NCI-H748 (cell line): Measurements from ENCODE around the gene ANKRD13B.
A peak's percentile ranks its signal among the peaks of the same experiment; 100 is the strongest.
"Not testable (repeated sequence)": the region's sequence is repeated elsewhere in the genome, so short reads cannot be mapped to it uniquely, and the experiment has no call there.

Experiments
- DNase-seq: peaks from one replicate; lab custom pipeline; 2025; ENCODE audit not compliant: unreplicated experiment; lab: John Stamatoyannopoulos, UW

The ANKRD13B gene

GRCh38 chr17:29592850-29593551 lies at the start of gene ANKRD13B:
Gene ANKRD13B, plus strand, starts transcription at chr17:29593132. Its CDS starts 490 bp downstream, at chr17:29593622.
- peak; percentile 85 for DNase-seq

GRCh38 chr17:29544066-29544465 lies 48.9 kb upstream of the ANKRD13B start:
- DNase-seq: no peak

GRCh38 chr17:29546085-29546484 lies 46.8 kb upstream of the ANKRD13B start:
- DNase-seq: no peak

GRCh38 chr17:29546830-29547229 lies 46.1 kb upstream of the ANKRD13B start:
- no peak for DNase-seq

- DNase-seq: no peak
Observed at GRCh38 chr17:29549177-29549923, 43.6 kb upstream of the ANKRD13B start.

- no peak for DNase-seq
Observed at GRCh38 chr17:29555840-29556239, 37.1 kb upstream of the ANKRD13B start.

GRCh38 chr17:29557085-29557738 lies 35.7 kb upstream of the ANKRD13B start:
- DNase-seq: no peak

- DNase-seq: no peak
Observed at GRCh38 chr17:29557739-29558116, 35.2 kb upstream of the ANKRD13B start.

- not testable (repeated sequence) for DNase-seq
Observed at GRCh38 chr17:29558139-29558538, 34.8 kb upstream of the ANKRD13B start.

- no peak for DNase-seq
Observed at GRCh38 chr17:29559640-29560039, 33.3 kb upstream of the ANKRD13B start.

GRCh38 chr17:29560316-29560715 lies 32.6 kb upstream of the ANKRD13B start:
- no peak for DNase-seq

GRCh38 chr17:29561554-29562517 lies 31.1 kb upstream of the ANKRD13B start:
- DNase-seq: no peak

- DNase-seq: no peak
Observed at GRCh38 chr17:29562615-29563014, 30.3 kb upstream of the ANKRD13B start.

GRCh38 chr17:29563816-29564215 lies 29.1 kb upstream of the ANKRD13B start:
- no peak for DNase-seq

- DNase-seq: peak; percentile 95
Observed at GRCh38 chr17:29565643-29566472, 27.1 kb upstream of the ANKRD13B start.

GRCh38 chr17:29566473-29567303 lies 26.2 kb upstream of the ANKRD13B start, which contains the start of gene ABHD15:
Gene ABHD15, minus strand, starts transcription at chr17:29567037. Its CDS starts 71 bp downstream, at chr17:29566966.
- peak; percentile 81 for DNase-seq

- peak; percentile 68 for DNase-seq
Observed at GRCh38 chr17:29567304-29567553, 25.7 kb upstream of the ANKRD13B start.

- peak; percentile 81 for DNase-seq
Observed at GRCh38 chr17:29567554-29568330, 25.2 kb upstream of the ANKRD13B start.
